GM20000 (cell line): ENCODE results near the gene SLC6A1.

ENCODE experiments used
- DNase-seq: peaks from one replicate; pipeline ENCODE4 v3.0.0; 2012; ENCODE audit warnings: low spot score
- CTCF ChIP-seq: IDR thresholded peaks from 2 replicates; pipeline ENCODE4 v1.5.1; 2012; ENCODE audit warnings: mild to moderate bottlenecking, control low read depth; ENCODE audit errors: extremely low read depth, missing control alignments

Gene SLC6A1

GRCh38 chr3:10995871-10996270, 3.3 kb downstream of the SLC6A1 start:
- DNase-seq = no peak
- TF ChIP-seq CTCF = no peak

GRCh38 chr3:10996345-10997013, 3.9 kb downstream of the SLC6A1 start:
- no peak for DNase-seq

GRCh38 chr3:10997196-10997595, 4.6 kb downstream of the SLC6A1 start:
- no peak for TF ChIP-seq CTCF
- no peak for DNase-seq

More at GRCh38 chr3:10996345-10997013, 3.9 kb downstream of the SLC6A1 start:
- TF ChIP-seq CTCF = no peak

GRCh38 chr3:10998542-10998941, 6.0 kb downstream of the SLC6A1 start:
- no peak for DNase-seq
- TF ChIP-seq CTCF = no peak

- DNase-seq = no peak
- no peak for TF ChIP-seq CTCF
Measured at GRCh38 chr3:10999221-11000107, 6.9 kb downstream of the SLC6A1 start.

DNA sequence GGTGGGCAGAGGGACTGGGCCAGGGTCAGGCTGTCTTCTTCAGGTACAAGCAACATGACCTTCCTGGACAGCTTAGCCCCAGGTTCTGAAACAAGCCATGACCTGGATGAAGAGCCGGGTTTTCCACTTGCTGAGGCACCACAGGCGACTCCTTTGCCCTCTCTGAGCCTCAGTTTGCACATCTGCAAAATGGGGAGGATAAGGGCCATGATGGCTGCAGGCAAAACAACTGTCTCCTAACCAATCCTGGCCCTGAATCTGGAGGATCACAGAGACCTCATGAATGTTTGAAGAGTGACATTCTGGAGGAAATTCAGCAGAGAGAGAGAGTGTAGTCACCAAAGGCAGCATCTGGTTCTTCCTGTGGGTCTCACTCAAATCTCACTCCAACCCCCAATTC, 8.0 kb downstream of the SLC6A1 start:
- no peak for DNase-seq
- no peak for TF ChIP-seq CTCF

DNA sequence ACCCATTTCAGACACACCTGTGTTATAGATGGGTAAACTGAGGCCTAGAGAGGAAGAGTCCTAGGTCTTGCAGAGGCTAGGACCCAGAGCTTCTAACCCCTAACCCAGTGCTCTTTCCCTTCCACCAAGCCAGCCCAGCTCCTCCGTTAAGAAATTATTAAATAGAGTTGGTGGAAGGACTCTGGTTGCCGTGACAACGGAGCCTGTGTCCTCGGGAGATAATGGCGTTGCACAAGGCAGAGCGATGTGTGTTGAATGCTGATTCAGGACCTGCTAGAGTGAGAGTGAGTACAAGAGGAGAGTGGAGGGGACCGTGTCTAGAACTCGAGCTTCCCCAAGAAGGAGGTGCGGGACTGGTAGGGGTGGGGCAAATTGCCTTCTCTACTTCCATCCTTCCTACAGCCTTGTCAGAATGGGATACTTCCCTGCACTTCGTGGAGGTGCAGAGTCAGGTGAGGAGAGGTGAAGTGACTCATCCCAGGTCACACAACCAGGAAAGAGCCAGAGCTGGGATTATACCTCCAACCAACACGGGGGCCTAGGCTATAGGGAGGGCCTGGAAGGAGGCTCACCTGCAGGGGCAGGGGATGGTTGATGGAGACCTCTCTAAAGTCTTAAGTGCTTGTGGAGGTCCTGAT, 8.6 kb downstream of the SLC6A1 start:
- TF ChIP-seq CTCF = no peak
- no peak for DNase-seq
